GM19397 (cell line): ENCODE results near the gene CISD3.
A peak's percentile ranks its signal among the peaks of the same experiment; 100 is the strongest.

Source experiments
- ATAC-seq: cut with Tn5 transposase; IDR thresholded peaks from one replicate; pipeline ENCODE4 v1.9.1; 2021; ENCODE audit warnings: mild to moderate bottlenecking, moderate library complexity; ENCODE audit not compliant: unreplicated experiment

CISD3 gene

DNA sequence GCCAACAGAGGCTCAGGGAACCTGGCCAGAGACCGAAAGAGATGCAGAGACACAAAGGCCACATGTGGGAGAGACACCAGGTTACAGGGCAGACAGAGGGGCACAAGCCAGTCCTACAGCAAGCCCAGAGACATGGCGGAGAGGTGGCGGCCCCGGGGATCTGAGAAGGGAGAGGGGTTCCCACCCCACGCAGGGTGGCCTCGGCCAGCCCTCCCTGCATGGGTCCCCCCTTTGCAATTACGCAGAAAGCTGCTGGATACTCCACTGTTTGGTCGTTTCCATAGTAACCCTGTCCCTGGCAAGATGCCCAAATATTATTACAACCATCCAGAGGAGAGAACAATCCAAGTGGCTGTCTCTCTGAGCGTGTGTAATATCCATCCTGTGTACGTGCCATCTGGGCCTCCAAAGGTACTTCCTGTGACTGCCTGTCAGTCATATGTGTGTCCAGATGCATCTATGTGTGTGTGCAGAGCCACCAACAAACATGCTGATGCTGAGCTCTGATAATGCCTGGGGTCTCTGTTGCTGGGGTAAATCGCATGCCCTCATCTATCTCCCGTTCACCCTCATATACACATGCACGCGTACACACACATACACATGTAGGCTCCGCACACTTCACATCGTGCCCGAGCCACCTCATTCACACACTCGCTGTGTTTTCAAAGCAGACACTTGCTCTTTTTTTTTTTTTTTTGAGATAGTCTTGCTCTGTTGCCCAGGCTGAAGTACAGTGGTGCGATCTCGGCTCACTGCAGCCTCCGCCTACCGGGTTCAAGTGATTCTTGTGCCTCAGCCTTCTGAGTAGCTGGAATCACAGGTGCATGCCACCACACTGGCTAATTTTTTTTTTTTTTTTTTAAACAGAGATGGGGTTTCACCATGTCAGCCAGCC, 12.5 kb downstream of the CISD3 start:
- no peak for ATAC-seq

DNA sequence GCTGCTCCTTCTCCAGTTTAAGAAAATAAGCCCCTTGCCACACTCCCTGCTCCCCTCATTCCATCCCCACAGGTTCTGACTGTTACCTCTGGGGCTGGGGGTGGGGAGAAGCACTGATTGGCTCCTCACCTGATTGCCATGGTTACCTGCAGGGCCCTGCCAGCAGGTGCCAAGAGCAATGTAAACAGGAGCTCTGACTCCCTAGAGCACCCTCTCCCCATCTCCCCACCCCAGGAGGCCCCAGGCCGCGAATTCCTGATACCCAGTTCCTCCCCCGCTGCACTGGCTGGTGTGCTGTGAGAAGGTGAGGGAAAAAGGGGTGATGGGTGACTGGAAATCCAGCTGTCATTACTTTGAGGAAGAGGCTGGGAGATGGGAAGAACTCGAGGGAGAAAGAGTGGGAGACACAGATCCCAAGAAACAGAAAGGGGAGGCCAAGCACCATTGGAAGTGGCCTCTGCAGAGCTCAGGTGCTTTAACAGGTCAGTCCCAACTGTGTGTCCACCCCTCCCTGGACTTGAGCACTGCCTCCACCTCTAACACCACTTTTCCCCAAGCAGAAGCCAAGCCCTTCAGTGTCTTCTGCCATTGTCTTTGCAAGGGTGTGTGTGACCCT, 13.5 kb downstream of the CISD3 start:
- ATAC-seq: no peak

DNA sequence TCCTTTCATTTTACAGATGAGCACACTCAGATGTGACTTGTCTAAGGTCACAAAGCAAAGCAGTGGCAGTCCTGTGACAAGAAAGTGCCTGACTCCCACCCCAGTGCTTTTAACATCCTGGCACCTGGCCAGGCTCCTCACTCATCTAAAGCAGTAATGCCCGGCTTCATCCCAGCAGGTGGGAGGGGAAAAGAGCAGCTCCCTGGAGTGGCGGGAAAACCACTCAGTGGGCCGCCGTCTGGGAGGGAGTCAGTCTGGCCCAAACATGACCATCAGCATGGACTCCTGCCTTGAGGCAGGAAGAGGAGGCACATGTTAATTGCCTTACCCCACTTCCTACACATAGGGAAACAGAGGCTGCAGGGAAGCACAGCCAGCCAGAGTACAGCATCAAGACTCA, 15.4 kb downstream of the CISD3 start:
- no peak for ATAC-seq

DNA sequence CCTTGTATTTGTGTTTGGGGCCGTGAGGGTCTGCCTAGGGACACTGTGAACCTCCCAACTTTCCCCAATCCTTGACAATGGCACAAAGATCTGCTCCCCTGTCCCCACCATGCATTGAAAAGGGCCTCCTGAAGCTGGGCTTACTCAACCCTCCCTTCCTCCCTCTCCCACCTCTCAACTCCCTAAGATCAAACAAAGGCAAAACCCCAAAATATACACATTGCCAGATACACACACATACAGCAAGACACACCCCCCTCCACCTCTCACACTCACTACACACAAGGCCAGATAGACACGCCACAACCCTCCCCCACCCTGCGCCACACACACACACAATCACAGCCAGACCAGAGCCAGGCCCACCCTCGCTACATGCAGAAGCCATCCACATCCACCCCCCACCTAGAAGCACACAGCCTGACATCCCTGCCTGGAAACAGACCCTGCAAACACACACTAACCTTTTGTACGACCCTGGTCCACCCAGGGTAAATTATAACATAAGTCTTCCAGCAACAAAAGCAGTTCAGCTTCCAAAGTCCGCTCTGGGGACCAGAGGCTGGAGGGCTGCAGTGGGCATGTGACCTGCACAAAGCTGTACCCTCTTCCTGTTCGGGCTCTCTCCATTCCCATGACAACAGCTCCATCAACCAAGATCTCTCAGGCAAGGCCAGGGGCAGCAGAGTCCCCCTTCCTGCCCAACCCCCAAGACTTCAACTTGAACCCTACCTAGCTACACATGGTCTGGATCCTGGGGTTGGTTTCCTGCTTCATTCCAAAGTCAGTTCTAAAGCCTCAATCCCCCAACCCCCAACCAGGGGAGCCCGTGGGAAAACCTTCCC, 16.1 kb downstream of the CISD3 start:
- ATAC-seq: no peak

DNA sequence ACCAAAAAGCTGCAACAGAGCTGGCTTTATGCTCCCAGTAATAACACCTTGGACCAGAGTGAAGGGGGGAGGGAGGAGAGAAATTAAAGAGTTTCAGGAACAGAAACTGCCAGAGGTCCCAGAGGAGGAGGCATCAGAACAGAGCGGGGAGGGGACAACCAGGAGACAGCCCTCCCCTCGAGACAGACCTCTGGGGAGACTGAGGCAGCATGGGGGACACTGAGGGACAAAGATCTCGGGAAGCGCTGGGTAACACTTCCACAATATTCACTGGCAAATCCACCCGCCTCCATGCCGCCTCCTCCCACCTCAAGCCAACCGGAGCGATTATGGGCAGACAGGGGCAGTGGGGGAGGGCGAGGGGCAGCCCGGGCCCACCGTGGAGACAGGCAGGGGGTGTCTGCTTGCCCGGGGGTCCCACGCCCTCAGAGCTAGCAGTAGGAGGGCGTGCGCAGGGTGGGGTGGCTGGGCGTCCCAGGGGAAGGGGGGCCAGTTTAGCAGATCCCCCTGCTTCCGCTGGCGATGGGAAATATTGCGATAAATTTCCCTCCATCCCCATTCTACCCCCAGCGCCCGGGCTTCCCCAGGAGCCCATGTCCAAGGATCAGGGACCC, 16.8 kb downstream of the CISD3 start:
- no peak for ATAC-seq

DNA sequence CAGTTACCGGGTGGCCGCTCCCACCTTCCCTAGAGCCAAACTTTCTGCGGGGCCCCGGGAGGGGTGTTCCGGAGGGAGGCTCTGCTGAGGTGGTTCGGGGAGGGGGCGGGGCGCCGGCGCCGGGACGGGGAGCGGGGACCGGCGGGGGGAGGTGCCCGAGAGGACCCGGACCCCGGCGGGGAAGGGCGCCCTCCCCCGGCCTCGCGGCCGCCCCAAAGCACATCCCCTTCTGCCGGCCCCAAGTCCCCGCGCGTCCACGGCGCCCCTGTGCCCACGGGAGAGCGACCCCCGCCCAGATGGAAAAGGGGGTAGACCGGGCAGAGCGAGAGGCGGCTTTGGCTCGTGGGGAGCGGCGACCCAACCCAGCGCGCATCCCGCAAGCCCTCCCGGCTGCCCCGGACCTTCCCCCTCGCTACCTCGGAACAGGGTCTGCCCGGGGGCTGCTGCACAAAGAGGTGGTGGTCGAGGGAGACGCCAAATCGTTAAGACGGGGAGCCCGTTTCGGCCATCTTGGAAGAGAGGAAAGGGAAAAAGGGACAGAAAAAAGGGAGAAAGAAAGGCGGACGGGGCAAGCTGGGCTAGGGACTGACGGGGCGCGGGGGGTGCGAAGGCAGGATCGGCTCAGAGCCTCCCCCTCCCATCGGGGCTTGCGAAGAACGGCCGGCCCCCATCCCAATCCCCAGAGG, 17.5 kb downstream of the CISD3 start:
- no peak for ATAC-seq

DNA sequence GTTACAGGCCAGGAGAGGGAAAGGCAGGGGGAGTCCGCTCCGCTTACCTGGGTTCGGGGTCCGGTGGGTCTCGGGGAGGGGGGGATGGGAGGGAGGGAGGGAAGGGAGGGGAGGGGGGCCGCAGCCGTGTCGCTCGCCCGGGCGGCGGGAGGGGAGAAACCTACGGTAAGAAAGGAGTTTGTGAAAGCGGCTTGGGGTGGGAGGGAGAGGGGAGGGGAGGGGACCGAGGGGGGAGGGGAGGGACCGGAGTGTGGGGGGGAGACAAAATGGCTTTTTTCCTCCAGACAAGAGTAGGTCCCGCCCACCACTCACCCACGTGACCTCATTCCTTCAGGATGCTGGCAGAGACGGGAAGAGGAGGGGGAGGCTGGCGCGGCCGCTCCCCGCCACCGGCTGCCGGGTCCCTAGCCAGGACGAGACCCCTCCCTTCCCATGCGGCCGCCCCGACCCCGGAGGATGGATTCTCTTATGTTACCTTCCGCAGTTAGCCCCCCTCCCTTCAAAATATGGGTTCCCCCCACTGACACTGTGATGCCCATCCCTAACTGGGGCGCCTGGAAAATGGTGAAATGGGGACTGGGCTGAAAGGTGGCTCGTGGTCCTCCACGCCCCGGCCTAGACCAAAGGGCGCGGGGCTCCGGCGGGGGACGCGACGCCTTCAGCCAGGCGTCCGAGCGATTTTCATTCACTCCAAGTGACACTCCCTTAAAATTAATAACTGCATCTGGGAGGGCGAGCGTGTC, 18.2 kb downstream of the CISD3 start, which contains the start of gene PCGF2:
TSS of gene PCGF2 (minus strand) at position 188 of the 743 bp plus-strand sequence. CDS start 7,934 bp downstream, outside the sequence.
- no peak for ATAC-seq

DNA sequence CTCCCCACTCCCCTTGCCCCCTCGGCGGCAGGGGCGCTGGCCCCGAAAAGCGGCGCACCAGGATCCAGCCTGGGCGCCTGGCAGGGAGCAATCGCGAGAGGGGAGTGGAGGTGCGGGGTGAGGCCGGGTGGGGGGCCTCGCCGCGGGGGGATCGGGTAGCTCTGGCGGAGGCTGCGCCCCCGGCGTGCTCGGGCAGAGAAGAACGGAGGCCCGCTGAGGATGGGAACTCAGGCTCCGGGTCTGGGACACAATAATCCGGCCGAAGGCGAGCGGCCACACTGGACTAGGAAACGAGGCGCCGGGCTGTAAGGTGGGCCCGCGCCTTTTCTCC, 18.7 kb downstream of the CISD3 start:
- no peak for ATAC-seq

DNA sequence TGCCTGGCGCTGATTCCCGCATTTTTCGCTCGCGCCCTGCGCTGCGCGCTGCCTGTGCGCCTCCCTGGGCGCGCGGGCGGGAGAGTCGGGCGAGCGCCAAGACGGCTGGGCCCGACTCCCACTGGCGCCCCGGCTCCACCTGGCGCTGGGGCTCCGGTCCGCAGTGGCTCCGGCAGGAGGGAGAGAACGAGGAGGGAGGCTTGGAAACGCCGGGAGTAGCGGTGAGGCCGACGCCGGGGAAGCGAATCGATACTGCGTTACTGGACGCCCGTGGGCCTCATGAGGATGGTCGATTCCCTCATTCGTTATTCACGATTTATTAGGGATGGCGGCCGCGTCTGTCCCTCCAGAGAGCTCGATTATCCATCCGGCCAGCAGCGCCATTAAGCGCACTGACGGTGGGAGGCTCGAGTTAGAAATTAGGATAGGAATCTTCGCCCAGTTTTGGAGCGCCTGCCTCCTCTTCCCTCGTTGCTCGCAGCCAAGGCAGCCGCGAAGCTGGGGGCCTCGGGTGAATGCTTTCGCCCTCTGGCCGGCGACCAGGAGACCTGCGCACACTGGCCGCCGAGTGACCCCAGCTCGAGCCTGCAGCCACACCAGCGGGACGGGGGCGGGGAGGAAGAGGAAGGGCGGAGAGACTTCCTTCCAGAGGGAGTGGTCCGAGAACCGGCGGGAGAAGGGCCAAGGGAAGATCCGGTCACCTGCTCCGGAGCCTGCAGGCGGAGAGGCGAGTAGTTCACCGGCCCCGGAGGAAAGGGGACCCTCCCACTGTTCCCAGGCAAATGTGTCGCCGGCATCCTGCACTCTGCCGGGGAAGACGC, 19.3 kb downstream of the CISD3 start:
- ATAC-seq: no peak

DNA sequence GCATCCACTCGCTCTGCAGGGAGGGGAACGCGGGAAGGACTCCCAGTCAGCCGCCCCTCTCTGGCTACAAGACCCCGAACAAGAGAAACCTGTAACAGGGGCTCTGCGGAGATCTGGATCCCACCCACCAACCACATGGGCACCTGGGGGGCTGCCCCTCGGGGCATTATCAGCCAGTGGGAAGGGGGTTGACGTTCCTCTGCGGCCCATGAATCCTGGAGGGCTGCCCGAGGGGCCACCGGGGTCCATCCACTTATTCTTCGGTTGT, 19.8 kb downstream of the CISD3 start:
- no peak for ATAC-seq

DNA sequence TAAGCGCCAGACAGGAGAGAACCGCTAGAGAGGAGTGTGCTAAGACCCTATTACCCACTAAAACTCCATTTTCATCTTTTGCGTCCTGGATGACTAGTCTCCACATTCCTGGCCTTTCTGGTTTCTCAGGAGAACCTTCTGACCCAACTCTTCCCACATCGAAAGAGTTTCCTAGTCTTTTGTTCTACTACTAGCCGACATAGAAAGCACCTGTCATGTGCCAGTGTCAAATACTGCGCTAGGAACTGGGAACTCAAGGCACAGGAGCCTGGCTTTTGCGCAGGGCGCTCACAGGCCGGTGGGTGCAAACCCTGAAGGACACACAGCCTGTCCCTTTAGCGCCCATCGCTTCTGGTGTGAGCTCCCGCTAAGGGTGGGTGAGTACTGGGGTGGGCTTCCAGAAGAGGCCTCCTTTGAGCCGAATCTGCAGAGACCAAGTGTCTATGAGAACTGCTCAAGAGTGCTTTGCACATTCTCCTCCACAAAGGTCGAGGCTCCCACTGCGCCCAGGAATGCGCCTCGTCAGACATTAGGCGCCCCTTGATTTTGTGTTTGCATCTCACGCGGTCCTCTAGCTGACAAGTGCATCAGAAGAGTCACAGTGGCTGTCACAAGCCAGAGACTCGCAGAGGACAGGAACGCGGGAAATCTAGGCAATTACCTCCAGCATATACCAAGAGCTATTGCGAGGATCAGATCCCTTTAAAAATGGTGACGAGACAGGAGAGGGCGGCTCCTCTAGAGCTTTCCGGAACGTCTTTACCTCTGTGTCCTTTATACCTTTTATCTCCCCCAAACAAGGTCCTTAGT, 20.4 kb downstream of the CISD3 start:
- ATAC-seq: no peak

DNA sequence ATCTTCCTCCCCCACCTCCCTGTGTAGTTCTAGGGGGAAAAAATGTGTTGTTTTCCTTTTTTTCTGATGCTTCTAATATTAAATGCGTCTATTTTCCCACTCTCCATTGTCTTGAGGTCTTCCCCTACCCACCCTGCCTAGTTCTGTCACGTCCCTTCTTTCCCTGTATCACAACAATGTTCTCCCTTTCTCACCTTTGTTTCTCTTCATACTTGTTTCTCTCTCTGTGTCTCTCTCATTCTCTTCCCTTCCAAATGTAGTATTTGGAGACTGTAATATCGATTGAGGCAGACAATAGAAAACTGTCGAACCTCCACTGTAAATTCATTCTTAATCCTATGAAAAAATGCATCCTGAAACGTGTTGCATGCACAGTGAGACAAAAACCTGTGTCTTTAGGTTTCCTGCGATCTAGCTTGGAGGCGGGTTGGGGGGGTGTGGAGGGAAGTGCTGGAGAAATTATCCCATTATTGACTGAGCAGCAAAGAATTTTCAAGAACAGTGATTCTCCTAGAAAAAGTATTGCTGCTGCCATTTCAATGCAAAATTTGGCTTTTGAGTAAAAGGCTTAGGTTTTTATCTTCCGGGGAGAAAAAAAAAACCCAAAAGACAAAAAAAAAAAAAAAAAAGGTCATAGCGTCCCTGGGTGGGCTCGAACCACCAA, 21.1 kb downstream of the CISD3 start:
- no peak for ATAC-seq

DNA sequence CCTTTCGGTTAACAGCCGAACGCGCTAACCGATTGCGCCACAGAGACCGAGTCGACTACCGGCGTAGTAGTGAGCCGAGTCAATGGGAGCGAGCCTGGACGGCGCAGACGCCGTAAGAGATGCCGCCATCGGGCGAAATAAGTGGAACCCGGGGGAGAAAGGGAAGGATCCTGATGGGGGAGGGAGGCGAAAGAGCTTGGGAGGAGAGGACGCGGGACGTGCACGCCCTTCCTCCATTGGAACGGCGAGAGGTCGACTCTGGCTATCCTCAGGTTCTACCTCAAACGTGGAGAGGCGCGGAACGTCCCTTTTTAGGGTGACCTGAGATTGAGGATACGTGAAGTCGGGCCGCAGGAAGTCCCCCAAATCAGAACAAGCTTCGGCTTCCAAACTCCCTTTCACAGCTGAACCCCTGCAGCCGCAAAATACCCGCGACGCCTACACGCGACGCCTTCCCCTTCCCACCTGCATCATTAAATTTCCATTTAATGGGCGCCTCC, 21.7 kb downstream of the CISD3 start:
- ATAC-seq: peak; percentile 17

DNA sequence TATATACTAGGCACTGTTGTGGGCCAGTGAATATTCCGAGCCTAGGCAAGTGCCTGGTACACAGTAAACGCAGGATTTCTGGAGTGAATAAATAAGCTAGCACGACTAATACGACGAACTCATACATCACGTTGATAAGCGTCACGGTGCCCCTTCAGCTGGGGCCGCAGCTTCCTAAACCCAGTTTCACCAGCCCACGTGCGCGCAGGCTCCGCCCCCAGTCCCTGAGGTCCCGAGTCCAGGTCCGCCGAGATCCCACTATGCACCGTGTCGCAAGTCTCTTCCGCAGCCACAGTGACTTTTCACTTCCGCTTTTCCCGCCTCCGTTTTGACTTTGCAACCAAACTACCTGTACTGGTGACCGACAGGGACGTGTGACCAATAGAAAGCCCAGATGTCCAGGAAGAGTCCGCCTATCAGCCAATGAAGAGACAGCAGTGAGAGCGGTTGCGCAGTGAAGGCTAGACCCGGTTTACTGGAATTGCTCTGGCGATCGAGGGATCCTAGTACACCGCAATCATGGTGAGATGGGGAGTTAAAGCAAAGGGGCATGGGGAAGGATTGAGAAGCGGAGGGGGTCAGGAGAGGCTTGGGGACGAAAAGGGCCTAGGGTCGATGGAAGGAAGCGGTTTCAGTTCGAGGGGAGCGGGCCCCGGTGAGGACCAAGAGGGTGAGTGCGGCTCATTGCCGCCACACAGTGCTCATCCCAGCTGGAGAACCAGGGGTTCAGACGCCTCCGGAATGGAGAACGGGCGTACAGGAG, 22.3 kb downstream of the CISD3 start, which contains the start of gene PSMB3:
TSS of gene PSMB3 (plus strand) at position 434 of the 763 bp plus-strand sequence. CDS start at position 520, 86 bp downstream.
- ATAC-seq: peak; percentile 68

DNA sequence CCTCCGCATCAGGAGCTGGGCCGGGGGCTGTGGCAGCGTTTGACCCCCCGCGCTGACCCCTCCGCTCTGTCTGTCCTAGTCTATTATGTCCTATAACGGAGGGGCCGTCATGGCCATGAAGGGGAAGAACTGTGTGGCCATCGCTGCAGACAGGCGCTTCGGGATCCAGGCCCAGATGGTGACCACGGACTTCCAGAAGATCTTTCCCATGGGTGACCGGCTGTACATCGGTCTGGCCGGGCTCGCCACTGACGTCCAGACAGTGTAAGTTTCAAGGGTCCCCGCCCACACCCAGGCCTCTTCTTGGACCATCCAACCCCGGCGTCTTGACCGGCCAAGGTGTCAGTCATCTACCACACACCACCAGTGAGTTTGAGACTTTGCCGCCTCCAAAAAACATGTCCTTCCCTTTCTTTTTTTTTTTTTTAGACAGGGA, 22.9 kb downstream of the CISD3 start:
- no peak for ATAC-seq

DNA sequence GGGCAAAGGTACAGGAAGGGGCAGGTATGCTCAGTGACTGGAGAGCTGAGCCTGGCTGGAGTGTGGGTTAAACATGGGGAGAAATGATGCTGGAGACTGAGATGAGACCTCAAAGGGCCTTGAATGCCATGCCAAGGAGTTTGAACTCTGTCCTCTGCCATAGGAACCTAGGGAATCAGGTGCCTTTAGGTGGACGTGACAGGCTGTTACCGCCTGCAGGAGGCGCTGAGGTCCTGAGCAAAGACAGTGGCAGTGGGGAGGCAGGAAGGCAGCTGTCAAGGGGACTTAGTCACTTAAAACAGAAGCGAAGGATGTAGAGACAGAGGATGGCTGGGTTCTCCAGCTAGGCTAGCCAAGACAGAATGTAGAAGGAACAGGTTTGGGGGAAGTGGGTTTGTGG, 31.5 kb downstream of the CISD3 start:
- no peak for ATAC-seq

DNA sequence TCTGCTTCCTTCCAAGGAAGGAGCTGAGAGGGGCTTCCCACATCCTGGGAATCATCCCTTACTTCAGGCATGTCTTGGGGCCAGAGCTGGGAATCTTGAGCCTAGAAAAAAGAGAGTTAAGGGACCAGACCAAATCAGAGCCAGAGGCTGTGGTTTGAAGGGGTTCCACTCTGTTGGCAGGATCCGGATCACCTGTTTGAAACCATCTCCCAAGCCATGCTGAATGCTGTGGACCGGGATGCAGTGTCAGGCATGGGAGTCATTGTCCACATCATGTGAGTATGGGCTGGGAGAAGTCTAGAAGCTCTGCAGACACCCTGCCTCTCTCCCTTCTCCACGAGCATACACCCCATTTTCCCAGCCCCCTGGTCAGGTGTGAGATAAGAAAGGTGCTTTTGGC, 32.1 kb downstream of the CISD3 start:
- ATAC-seq: no peak
